ENCODE data around the gene RAB11FIP3. TPM values are rescaled to one million over a fixed set of nuclear protein-coding genes. Genes with fewer than 3 reads are reported as not detected.

Gene RAB11FIP3
- total and polyA plus RNA-seq, 2 of the 13 experiments (the other 11 are each of a cell fraction or from before 2014, with no cell fraction given), result 34.3 to 57.6 TPM

DNA sequence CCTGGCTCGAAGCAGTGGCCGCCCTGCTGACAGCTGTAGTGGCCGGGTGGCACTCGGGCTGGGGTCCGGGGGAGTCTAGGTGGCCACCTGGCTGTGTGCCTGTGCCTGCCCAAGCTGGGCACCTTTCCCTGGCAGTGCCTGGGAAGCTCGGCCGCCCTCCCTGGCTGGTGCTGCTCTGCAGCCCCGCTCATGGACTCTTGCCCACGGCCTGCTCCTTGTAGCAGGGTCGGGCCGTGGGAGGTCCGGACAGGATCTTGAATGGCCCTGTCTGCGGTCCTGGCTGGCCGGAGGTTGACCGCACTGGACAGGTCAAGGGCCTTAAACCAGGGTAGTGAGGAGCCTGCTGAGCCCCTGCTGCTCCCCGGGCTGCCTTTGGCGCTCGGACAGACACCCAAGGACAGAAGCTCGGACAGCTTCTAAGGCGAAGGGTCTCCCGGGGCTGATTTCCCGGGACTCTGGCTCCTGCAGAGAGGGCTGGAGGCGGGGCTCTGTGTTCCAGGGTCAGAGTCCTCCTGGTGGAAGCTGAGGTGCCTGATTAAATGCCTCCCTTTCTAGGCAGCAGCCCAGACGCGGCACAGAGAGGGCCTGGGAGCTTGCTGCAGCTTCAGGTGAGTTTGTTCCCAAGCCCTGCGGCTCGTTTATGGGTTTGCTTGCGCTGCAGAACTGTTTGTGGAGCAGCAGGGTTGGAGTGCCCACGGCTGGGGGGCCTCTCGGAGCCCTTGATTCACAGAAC, 108.1 kb downstream of the RAB11FIP3 start (continued):
- no peak for TF ChIP-seq POGZ (CRISPR knock-in tag; IDR thresholded peaks at IDR 0.05)
- no peak for TF ChIP-seq PRMT3 (CRISPR knock-in tag; IDR thresholded peaks at IDR 0.05; ENCODE audit: borderline replicate concordance, low read depth)
- TF ChIP-seq ZNF510 (CRISPR knock-in tag; IDR thresholded peaks at IDR 0.05; ENCODE audit: low read depth), result peak; percentile 59; the same call in 1 of the 2 replicates
- TF ChIP-seq KDM5B (CRISPR knock-in tag; IDR thresholded peaks at IDR 0.05; ENCODE audit: borderline replicate concordance), result peak; percentile 53; the same call in 1 of the 2 replicates
- 0 out of 2 replicates have a peak, but pooled peaks have one; percentile 30 for TF ChIP-seq ZFP37 (CRISPR knock-in tag; IDR thresholded peaks at IDR 0.05; ENCODE audit: borderline replicate concordance)
- TF ChIP-seq KDM4B (CRISPR knock-in tag; IDR thresholded peaks at IDR 0.05), result no peak
- TF ChIP-seq ZNF761 (CRISPR knock-in tag; conservative IDR thresholded peaks at IDR 0.05), result no peak
- TF ChIP-seq ZNF543 (CRISPR knock-in tag; IDR thresholded peaks at IDR 0.05), result peak; percentile 23; the same call in 1 of the 2 replicates
- TF ChIP-seq, protein P1, sequence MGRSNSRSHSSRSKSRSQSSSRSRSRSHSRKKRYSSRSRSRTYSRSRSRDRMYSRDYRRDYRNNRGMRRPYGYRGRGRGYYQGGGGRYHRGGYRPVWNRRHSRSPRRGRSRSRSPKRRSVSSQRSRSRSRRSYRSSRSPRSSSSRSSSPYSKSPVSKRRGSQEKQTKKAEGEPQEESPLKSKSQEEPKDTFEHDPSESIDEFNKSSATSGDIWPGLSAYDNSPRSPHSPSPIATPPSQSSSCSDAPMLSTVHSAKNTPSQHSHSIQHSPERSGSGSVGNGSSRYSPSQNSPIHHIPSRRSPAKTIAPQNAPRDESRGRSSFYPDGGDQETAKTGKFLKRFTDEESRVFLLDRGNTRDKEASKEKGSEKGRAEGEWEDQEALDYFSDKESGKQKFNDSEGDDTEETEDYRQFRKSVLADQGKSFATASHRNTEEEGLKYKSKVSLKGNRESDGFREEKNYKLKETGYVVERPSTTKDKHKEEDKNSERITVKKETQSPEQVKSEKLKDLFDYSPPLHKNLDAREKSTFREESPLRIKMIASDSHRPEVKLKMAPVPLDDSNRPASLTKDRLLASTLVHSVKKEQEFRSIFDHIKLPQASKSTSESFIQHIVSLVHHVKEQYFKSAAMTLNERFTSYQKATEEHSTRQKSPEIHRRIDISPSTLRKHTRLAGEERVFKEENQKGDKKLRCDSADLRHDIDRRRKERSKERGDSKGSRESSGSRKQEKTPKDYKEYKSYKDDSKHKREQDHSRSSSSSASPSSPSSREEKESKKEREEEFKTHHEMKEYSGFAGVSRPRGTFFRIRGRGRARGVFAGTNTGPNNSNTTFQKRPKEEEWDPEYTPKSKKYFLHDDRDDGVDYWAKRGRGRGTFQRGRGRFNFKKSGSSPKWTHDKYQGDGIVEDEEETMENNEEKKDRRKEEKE (IDR thresholded peaks at IDR 0.05), result no peak
- TF ChIP-seq, protein P2, sequence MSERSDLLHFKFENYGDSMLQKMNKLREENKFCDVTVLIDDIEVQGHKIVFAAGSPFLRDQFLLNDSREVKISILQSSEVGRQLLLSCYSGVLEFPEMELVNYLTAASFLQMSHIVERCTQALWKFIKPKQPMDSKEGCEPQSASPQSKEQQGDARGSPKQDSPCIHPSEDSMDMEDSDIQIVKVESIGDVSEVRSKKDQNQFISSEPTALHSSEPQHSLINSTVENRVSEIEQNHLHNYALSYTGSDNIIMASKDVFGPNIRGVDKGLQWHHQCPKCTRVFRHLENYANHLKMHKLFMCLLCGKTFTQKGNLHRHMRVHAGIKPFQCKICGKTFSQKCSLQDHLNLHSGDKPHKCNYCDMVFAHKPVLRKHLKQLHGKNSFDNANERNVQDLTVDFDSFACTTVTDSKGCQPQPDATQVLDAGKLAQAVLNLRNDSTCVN (CRISPR knock-in tag; IDR thresholded peaks at IDR 0.05; ENCODE audit: borderline replicate concordance), result peak; percentile 22; the same call in 1 of the 2 replicates
- TF ChIP-seq, protein P3, sequence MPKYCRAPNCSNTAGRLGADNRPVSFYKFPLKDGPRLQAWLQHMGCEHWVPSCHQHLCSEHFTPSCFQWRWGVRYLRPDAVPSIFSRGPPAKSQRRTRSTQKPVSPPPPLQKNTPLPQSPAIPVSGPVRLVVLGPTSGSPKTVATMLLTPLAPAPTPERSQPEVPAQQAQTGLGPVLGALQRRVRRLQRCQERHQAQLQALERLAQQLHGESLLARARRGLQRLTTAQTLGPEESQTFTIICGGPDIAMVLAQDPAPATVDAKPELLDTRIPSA (CRISPR knock-in tag; IDR thresholded peaks at IDR 0.05; ENCODE audit: borderline replicate concordance), result no peak
- TF ChIP-seq, protein P4, sequence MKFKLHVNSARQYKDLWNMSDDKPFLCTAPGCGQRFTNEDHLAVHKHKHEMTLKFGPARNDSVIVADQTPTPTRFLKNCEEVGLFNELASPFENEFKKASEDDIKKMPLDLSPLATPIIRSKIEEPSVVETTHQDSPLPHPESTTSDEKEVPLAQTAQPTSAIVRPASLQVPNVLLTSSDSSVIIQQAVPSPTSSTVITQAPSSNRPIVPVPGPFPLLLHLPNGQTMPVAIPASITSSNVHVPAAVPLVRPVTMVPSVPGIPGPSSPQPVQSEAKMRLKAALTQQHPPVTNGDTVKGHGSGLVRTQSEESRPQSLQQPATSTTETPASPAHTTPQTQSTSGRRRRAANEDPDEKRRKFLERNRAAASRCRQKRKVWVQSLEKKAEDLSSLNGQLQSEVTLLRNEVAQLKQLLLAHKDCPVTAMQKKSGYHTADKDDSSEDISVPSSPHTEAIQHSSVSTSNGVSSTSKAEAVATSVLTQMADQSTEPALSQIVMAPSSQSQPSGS (CRISPR knock-in tag; IDR thresholded peaks at IDR 0.05), result no peak
- TF ChIP-seq XRCC5 (optimal IDR thresholded peaks at IDR 0.05; ENCODE audit: low read length), result peak; percentile 58
- TF ChIP-seq, protein P5, sequence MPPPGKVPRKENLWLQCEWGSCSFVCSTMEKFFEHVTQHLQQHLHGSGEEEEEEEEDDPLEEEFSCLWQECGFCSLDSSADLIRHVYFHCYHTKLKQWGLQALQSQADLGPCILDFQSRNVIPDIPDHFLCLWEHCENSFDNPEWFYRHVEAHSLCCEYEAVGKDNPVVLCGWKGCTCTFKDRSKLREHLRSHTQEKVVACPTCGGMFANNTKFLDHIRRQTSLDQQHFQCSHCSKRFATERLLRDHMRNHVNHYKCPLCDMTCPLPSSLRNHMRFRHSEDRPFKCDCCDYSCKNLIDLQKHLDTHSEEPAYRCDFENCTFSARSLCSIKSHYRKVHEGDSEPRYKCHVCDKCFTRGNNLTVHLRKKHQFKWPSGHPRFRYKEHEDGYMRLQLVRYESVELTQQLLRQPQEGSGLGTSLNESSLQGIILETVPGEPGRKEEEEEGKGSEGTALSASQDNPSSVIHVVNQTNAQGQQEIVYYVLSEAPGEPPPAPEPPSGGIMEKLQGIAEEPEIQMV (CRISPR knock-in tag; IDR thresholded peaks at IDR 0.05; ENCODE audit: low read depth), result no peak
- TF ChIP-seq, protein P6, sequence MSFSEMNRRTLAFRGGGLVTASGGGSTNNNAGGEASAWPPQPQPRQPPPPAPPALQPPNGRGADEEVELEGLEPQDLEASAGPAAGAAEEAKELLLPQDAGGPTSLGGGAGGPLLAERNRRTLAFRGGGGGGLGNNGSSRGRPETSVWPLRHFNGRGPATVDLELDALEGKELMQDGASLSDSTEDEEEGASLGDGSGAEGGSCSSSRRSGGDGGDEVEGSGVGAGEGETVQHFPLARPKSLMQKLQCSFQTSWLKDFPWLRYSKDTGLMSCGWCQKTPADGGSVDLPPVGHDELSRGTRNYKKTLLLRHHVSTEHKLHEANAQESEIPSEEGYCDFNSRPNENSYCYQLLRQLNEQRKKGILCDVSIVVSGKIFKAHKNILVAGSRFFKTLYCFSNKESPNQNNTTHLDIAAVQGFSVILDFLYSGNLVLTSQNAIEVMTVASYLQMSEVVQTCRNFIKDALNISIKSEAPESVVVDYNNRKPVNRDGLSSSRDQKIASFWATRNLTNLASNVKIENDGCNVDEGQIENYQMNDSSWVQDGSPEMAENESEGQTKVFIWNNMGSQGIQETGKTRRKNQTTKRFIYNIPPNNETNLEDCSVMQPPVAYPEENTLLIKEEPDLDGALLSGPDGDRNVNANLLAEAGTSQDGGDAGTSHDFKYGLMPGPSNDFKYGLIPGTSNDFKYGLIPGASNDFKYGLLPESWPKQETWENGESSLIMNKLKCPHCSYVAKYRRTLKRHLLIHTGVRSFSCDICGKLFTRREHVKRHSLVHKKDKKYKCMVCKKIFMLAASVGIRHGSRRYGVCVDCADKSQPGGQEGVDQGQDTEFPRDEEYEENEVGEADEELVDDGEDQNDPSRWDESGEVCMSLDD (CRISPR knock-in tag; IDR thresholded peaks at IDR 0.05; ENCODE audit: borderline replicate concordance), result 0 out of 2 replicates have a peak, but pooled peaks have one; percentile 20
- TF ChIP-seq TAF1 (CRISPR knock-in tag; IDR thresholded peaks at IDR 0.05), result peak; percentile 46; the same call in 1 of the 2 replicates
- peak; percentile 53; the same call in 1 of the 2 replicates for TF ChIP-seq RXRB (CRISPR knock-in tag; IDR thresholded peaks at IDR 0.05; ENCODE audit: borderline replicate concordance)
